HTR-8/SVneo (cell line): ENCODE measurements around the gene IKBKG.
"Not testable (repeated sequence)": the region's sequence is repeated elsewhere in the genome, so short reads cannot be mapped to it uniquely, and the experiment has no call there.

Source experiments
- DNase-seq: peaks from one replicate; pipeline ENCODE4 v3.0.0; 2011; ENCODE audit warnings: low spot score, mixed read lengths; ENCODE audit not compliant: insufficient read length
- FAIRE-seq: peaks from 2 replicates; lab custom pipeline; 2011; peaks lifted over from hg19 to GRCh38; lab: Jason Lieb, UNC

Gene IKBKG

GRCh38 chrX:154549766-154550165, 2.3 kb downstream of the IKBKG start:
- no peak for DNase-seq
- no peak for FAIRE-seq

- not testable (repeated sequence) for FAIRE-seq, DNase-seq
These were observed 4.8 kb downstream of the IKBKG start for GRCh38 chrX:154552112-154552806.

GRCh38 chrX:154558060-154558690, 10.8 kb downstream of the IKBKG start:
- DNase-seq, FAIRE-seq: not testable (repeated sequence)

- not testable (repeated sequence) for DNase-seq, FAIRE-seq
These were observed 11.5 kb downstream of the IKBKG start for GRCh38 chrX:154558896-154559295.

- DNase-seq, FAIRE-seq: not testable (repeated sequence)
These were observed 12.9 kb downstream of the IKBKG start for GRCh38 chrX:154560326-154560725.

GRCh38 chrX:154562295-154562694, 14.9 kb downstream of the IKBKG start:
- not testable (repeated sequence) for DNase-seq, FAIRE-seq

GRCh38 chrX:154570361-154570760, 22.9 kb downstream of the IKBKG start:
- DNase-seq, FAIRE-seq: not testable (repeated sequence)

GRCh38 chrX:154573061-154573460, 25.6 kb downstream of the IKBKG start:
- DNase-seq, FAIRE-seq: not testable (repeated sequence)

GRCh38 chrX:154575076-154575475, 27.7 kb downstream of the IKBKG start:
- not testable (repeated sequence) for DNase-seq

GRCh38 chrX:154582994-154583393, 35.6 kb downstream of the IKBKG start:
- not testable (repeated sequence) for FAIRE-seq, DNase-seq

More at GRCh38 chrX:154575076-154575475, 27.7 kb downstream of the IKBKG start:
- peak; percentile 96 for FAIRE-seq

GRCh38 chrX:154584585-154585183, 37.3 kb downstream of the IKBKG start, which contains the start of gene CTAG1A:
CTAG1A (plus strand) TSS chrX:154585133; CDS start chrX:154585207, 74 bp downstream.
- not testable (repeated sequence) for DNase-seq

GRCh38 chrX:154590415-154590814, 43.0 kb downstream of the IKBKG start:
- peak; percentile 28 for FAIRE-seq
- not testable (repeated sequence) for DNase-seq

More at GRCh38 chrX:154584585-154585183, 37.3 kb downstream of the IKBKG start, which contains the start of gene CTAG1A:
- not testable (repeated sequence) for FAIRE-seq

- FAIRE-seq (no peak), DNase-seq (no peak)
These were observed 45.1 kb downstream of the IKBKG start for GRCh38 chrX:154592505-154592904.

- FAIRE-seq (no peak), DNase-seq (no peak)
These were observed 45.8 kb downstream of the IKBKG start for GRCh38 chrX:154593201-154593600.

GRCh38 chrX:154594491-154594890, 47.1 kb downstream of the IKBKG start:
- no peak for FAIRE-seq
- DNase-seq: no peak

- no peak for FAIRE-seq
- no peak for DNase-seq
These were observed 48.3 kb downstream of the IKBKG start for GRCh38 chrX:154595559-154596249.

- FAIRE-seq (no peak), DNase-seq (peak; percentile 51)
These were observed 49.0 kb downstream of the IKBKG start for GRCh38 chrX:154596290-154596929.

- no peak for DNase-seq
- FAIRE-seq: no peak
These were observed 49.8 kb downstream of the IKBKG start for GRCh38 chrX:154597221-154597620.

GRCh38 chrX:154598656-154599055, 51.2 kb downstream of the IKBKG start:
- FAIRE-seq: no peak

GRCh38 chrX:154599531-154599930, 52.1 kb downstream of the IKBKG start:
- DNase-seq: no peak
- no peak for FAIRE-seq

More at GRCh38 chrX:154598656-154599055, 51.2 kb downstream of the IKBKG start:
- DNase-seq: no peak
